ENCODE measurements around the gene LRIG2. TPM values are rescaled to one million over a fixed set of nuclear protein-coding genes. Genes with fewer than 3 reads are reported as not detected.
A peak's percentile ranks its signal among the peaks of the same experiment; 100 is the strongest.

Gene LRIG2
- total and polyA plus RNA-seq, 9 of the 15 experiments (the other 6 are each of a cell fraction or from before 2014, with no cell fraction given), result 1.8 to 28.1 (median 11.5) TPM

DNA sequence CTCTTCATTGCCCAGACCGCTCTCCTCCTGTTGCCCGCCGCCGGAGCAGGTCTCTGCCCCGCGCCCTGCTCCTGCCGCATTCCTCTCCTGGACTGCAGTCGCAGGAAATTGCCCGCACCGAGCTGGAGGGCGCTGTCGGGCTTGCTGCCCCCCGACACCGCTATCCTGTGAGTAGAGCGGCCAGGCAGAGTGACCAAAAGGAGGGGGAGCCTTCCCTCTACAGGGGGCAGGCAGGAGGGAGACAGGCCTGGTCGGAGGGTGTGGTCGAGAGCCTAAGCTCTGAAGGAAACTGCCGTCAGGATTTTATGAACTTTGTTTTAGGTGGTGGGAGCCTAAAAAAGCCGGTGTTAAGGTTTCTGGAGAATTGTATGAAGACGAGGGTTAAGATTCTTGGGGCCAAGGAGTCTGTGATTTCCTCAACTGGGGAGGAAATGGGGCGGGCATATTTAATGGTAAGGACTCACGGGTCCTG lies 517 bp downstream of the LRIG2 start (continued):
- TF ChIP-seq, protein P1, sequence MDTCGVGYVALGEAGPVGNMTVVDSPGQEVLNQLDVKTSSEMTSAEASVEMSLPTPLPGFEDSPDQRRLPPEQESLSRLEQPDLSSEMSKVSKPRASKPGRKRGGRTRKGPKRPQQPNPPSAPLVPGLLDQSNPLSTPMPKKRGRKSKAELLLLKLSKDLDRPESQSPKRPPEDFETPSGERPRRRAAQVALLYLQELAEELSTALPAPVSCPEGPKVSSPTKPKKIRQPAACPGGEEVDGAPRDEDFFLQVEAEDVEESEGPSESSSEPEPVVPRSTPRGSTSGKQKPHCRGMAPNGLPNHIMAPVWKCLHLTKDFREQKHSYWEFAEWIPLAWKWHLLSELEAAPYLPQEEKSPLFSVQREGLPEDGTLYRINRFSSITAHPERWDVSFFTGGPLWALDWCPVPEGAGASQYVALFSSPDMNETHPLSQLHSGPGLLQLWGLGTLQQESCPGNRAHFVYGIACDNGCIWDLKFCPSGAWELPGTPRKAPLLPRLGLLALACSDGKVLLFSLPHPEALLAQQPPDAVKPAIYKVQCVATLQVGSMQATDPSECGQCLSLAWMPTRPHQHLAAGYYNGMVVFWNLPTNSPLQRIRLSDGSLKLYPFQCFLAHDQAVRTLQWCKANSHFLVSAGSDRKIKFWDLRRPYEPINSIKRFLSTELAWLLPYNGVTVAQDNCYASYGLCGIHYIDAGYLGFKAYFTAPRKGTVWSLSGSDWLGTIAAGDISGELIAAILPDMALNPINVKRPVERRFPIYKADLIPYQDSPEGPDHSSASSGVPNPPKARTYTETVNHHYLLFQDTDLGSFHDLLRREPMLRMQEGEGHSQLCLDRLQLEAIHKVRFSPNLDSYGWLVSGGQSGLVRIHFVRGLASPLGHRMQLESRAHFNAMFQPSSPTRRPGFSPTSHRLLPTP (IDR thresholded peaks at IDR 0.05; ENCODE audit: borderline replicate concordance, extremely low read depth, insufficient read length), result no peak
- TF ChIP-seq, protein P2, sequence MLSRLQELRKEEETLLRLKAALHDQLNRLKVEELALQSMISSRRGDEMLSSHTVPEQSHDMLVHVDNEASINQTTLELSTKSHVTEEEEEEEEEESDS (CRISPR knock-in tag; IDR thresholded peaks at IDR 0.05), result no peak
- TF ChIP-seq CBFA2T2 (conservative IDR thresholded peaks at IDR 0.05), result no peak
- TF ChIP-seq ZNF384 (IDR thresholded peaks at IDR 0.05; ENCODE audit: low read depth, low read length), result no peak
- TF ChIP-seq ZNF766 (CRISPR knock-in tag; conservative IDR thresholded peaks at IDR 0.05), result no peak
- TF ChIP-seq ZNF217 (CRISPR knock-in tag; IDR thresholded peaks at IDR 0.05), result no peak
- TF ChIP-seq ZBED1 (IDR thresholded peaks at IDR 0.05), result peak; percentile 0; the same call in 1 of the 2 replicates
- TF ChIP-seq BRCA1 (IDR thresholded peaks at IDR 0.05), result no peak
- no peak for TF ChIP-seq BRCA1 (CRISPR knock-in tag; IDR thresholded peaks at IDR 0.05)
- TF ChIP-seq, protein P3, sequence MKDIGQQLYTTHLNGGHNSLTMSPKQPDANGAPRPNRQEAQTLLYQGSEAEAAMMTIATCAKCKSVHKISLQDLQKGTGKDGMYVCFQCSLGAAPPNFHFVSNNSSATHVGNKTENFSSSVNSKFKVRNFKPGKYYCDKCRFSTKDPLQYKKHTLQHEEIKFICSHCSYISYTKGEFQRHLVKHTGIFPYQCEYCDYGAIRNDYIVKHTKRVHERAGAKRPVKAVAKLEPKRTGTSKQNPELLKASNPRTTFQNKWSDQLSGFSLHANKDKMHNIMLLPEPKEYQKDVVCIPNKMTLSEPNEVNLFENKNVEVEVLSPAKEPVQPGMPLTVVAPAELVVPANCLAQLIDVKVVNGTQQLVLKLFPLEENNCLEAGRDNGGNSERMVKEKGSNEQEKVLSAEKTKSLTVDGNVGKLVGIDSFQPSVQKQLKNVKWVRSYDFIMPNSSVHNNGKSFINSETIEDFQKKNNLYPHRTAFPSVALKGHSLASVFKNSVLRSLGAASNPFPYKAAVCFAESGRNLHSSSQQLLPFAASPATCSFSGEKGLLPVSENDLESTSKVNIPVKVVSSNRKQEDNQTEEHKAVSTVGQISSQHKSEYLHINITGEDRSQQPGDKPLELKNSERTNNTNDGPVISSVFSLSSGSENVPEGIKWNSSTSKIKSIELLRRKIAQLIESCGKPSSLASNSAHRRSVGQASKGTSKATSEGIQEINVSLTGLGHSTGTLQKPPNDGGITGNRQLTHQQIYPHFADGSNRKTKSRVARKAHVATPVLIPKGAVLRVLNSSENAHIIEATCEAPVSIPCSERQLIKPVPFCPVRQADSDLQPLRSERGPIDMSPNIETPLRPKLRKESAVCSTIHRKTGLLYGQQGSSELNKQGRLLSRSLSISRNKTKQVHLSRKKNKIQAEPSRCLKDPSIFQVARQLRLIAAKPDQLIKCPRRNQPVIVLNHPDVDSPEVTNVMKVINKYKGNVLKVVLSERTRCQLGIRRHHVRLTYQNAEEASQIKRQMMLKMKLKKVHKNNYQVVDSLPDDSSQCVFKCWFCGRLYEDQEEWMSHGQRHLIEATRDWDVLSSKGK (CRISPR knock-in tag; IDR thresholded peaks at IDR 0.05), result no peak
- TF ChIP-seq, protein P4, sequence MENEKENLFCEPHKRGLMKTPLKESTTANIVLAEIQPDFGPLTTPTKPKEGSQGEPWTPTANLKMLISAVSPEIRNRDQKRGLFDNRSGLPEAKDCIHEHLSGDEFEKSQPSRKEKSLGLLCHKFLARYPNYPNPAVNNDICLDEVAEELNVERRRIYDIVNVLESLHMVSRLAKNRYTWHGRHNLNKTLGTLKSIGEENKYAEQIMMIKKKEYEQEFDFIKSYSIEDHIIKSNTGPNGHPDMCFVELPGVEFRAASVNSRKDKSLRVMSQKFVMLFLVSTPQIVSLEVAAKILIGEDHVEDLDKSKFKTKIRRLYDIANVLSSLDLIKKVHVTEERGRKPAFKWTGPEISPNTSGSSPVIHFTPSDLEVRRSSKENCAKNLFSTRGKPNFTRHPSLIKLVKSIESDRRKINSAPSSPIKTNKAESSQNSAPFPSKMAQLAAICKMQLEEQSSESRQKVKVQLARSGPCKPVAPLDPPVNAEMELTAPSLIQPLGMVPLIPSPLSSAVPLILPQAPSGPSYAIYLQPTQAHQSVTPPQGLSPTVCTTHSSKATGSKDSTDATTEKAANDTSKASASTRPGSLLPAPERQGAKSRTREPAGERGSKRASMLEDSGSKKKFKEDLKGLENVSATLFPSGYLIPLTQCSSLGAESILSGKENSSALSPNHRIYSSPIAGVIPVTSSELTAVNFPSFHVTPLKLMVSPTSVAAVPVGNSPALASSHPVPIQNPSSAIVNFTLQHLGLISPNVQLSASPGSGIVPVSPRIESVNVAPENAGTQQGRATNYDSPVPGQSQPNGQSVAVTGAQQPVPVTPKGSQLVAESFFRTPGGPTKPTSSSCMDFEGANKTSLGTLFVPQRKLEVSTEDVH (IDR thresholded peaks at IDR 0.05; ENCODE audit: low read depth, partially characterized antibody), result no peak
- TF ChIP-seq TFAM (CRISPR knock-in tag; conservative IDR thresholded peaks at IDR 0.05), result no peak
- TF ChIP-seq HMG20B (CRISPR knock-in tag; IDR thresholded peaks at IDR 0.05), result no peak
- TF ChIP-seq RBM34 (IDR thresholded peaks at IDR 0.05; ENCODE audit: borderline replicate concordance, insufficient read depth, low read length), result no peak
- no peak for TF ChIP-seq POU5F1 (IDR thresholded peaks at IDR 0.05; ENCODE audit: borderline replicate concordance, low read depth, low read length, partially characterized antibody)
- TF ChIP-seq LCOR (CRISPR knock-in tag; IDR thresholded peaks at IDR 0.05), result no peak
- TF ChIP-seq GABPB1 (CRISPR knock-in tag; IDR thresholded peaks at IDR 0.05), result no peak
- 0 out of 2 replicates have a peak, but pooled peaks have one; percentile 82 for TF ChIP-seq SMARCA5 (IDR thresholded peaks at IDR 0.05)
- TF ChIP-seq ZNF707 (CRISPR knock-in tag; conservative IDR thresholded peaks at IDR 0.05), result no peak
- TF ChIP-seq SMC3 (conservative IDR thresholded peaks at IDR 0.05; ENCODE audit: insufficient read depth, low read depth, low read length), result no peak; the same call in 1 of the 2 replicates
- TF ChIP-seq KLF10 (CRISPR knock-in tag; IDR thresholded peaks at IDR 0.05), result no peak
